GM12872 (cell line): ENCODE measurements around the gene ST6GALNAC3.

Experiments
- CTCF ChIP-seq: IDR thresholded peaks from 3 replicates; pipeline ENCODE4 v1.5.1; 2011; ENCODE audit warnings: low read depth, mild to moderate bottlenecking, low read length, moderate library complexity; ENCODE audit not compliant: insufficient read depth

Gene ST6GALNAC3

GRCh38 chr1:76124196-76124595 is 49.6 kb downstream of the ST6GALNAC3 start:
- TF ChIP-seq CTCF, result no peak

- TF ChIP-seq CTCF, result no peak
Measured at GRCh38 chr1:76125473-76126219, 51.1 kb downstream of the ST6GALNAC3 start.

GRCh38 chr1:76128096-76128495 is 53.5 kb downstream of the ST6GALNAC3 start:
- no peak for TF ChIP-seq CTCF

GRCh38 chr1:76129731-76130130 is 55.2 kb downstream of the ST6GALNAC3 start:
- TF ChIP-seq CTCF, result no peak

GRCh38 chr1:76130992-76131391 is 56.4 kb downstream of the ST6GALNAC3 start:
- TF ChIP-seq CTCF, result no peak

GRCh38 chr1:76133977-76134376 is 59.4 kb downstream of the ST6GALNAC3 start:
- TF ChIP-seq CTCF, result no peak

- TF ChIP-seq CTCF, result no peak
Measured at GRCh38 chr1:76135835-76136234, 61.3 kb downstream of the ST6GALNAC3 start.
